Pancreas (tissue), 10 donors: ENCODE results near the gene FH. TPM values are rescaled to one million over a fixed set of nuclear protein-coding genes. Genes with fewer than 3 reads are reported as not detected.

ENCODE experiments used
- ATAC-seq, 4 donors: fragments of 200-7000 bp; cut with Tn5 transposase; one replicate each; pipeline versions ENCODE4 v1.8.0 to v1.9.1; 2020; ENCODE audit warnings: mild to moderate bottlenecking in 4 of 4, moderate library complexity in 4 of 4
- DNase-seq, 6 donors: peaks; one replicate each; pipeline ENCODE4 v3.0.0-alpha.2; 2020
- FAIRE-seq: peaks from 2 replicates; lab custom pipeline; 2012; peaks lifted over from hg19 to GRCh38; lab: Jason Lieb, UNC
- H3K27ac ChIP-seq, 4 donors: fragments of 200-600 bp; sonication (generic); 1 replicate in 3 of 4; 2 replicates in 1 of 4; pipeline versions ENCODE4 v1.5.0 to v1.8.0; 2020
- H3K27me3 ChIP-seq, 4 donors: fragments of 200-600 bp; one replicate each; pipeline ENCODE4 v1.8.0; 2021
- H3K36me3 ChIP-seq, 3 donors: fragments of 200-600 bp; sonication (generic) in 1 of 3; one replicate each; pipeline versions ENCODE4 v1.5.0 to v1.8.0; 2020 to 2021
- H3K4me1 ChIP-seq, 3 donors: fragments of 200-600 bp; one replicate each; pipeline ENCODE4 v1.8.0; 2021
- H3K4me3 ChIP-seq, 4 donors: fragments of 200-600 bp; sonication (generic) in 2 of 4; one replicate each; pipeline versions ENCODE4 v1.5.0 to v1.8.0; 2020 to 2021
- H3K9me3 ChIP-seq, 4 donors: fragments of 200-600 bp; one replicate each; pipeline ENCODE4 v1.8.0; 2021
- CTCF ChIP-seq, 4 donors: fragments of 200-600 bp; sonication (generic) in 3 of 4; IDR thresholded peaks; one replicate each; pipeline versions ENCODE4 v1.5.0 to v1.8.0; 2021; ENCODE audit warnings: antibody characterized with exemption in 4 of 4
- WGBS, 2 donors: extraction: QIAGEN DNeasy Blood & Tissue Kit; methylation state at CpG; one replicate each; pipeline ENCODE4 v1.1.7; 2013; 5-methylcytosine and 5-hydroxymethylcytosine counted together
- intact Hi-C, 3 donors: fragments of 100-400 bp; cut with DNase I; formaldehyde crosslinking; loops; one replicate each; pipeline versions ENCODE4 v1.11.1 to v1.14.2; 2022
- polyA plus RNA-seq, 2 donors: library from polyadenylated mRNA; stranded (reverse); fragments of 200-250 nt; gene quantifications; one replicate each; pipeline ENCODE4 v1.2.3, GENCODE V29; 2013
- total RNA-seq, 6 donors: library from RNA; stranded (reverse); fragmentation: NEBNext Ultra II Directional in 4 of 6; extraction: Animal tissue kit (Norgen Biotek cat#: 25700) in 4 of 6; gene quantifications; one replicate each; pipeline versions ENCODE4 v1.2.1 to v1.2.4, GENCODE V29; 2021 to 2023
- donor health status: healthy with polysubstance abuse.
- donor health status: DM: no; HTN: no; CAD: no; lungs with moderate emphysema.
- donor health status: DM: no; HTN: no; CAD: no.
- donor health status: control.
- donor health status: control.
- donor health status: Bipolar disorder and iron deficiency.
- donor health status: DM: yes; HTN: yes; CAD: no.
- donor health status: DM: no; HTN: no; CAD: no.
- donor health status: DM: no; HTN: no; CAD: no.
- donor health status: DM: yes; HTN: yes; CAD: no.

Gene FH
- total and polyA plus RNA-seq, 8 donors: 15.1 to 33.5 (median 23.3) TPM

DNA sequence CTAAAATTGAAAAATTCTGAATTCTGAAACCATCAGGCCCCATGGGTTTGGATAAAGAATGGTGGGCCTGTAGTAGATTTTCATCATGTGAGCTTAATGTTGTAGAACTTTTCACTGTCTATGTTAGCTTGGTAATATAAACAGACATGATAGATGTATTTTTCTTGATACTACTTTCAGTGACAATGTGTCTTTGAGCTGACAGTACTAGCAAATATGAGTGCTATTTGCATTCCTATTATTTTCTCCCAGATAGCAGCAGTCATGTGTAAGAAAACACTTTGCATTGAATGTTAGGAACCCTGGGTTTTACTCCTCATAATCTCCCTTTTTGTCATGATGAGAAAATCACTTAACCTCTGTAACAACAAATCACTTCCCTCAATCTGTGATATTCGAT lies 30.8 kb upstream of the FH start:
- no peaks in the 10 kb centered on the region for H3K4me1 ChIP-seq
- no peak for FAIRE-seq
- H3K27ac ChIP-seq: no peak overlapping the region
- H3K9me3 ChIP-seq: no peaks in the 10 kb centered on the region
- no peaks in the 10 kb centered on the region for H3K27me3 ChIP-seq
- DNase-seq: no peak
- 43 to 44% methylated on average over 1 of the region's 1 CpG for WGBS, 2 donors
- ATAC-seq: no peak
- H3K4me3 ChIP-seq: no peak overlapping the region
- intact Hi-C loops: no loop called here
- H3K36me3 ChIP-seq: no peaks in the 10 kb centered on the region
- no peak for TF ChIP-seq CTCF (IDR thresholded peaks at IDR 0.05)

DNA sequence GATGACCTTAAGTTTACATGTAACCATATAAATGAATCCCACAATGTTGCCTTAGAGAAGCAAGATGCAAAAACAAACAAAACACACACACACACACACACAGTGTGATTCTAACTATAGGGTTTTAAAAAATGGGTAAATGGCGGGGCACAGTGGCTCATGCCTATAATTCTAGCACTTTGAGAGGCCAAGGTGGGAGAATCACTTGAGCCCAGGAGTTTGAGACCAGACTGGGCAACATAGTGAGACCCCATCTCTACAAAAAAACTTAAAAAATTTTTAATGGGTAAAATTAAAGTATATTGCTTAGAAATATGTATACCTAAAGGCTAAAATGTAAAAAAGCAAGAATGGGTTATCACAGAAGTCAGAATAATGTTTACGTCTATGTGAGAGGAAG lies 28.5 kb upstream of the FH start:
- H3K27ac ChIP-seq: no peak overlapping the region
- 37 to 74% methylated on average over 2 of the region's 2 CpGs for WGBS, 2 donors
- H3K9me3 ChIP-seq: no peaks in the 10 kb centered on the region
- DNase-seq: no peak
- intact Hi-C loops: no loop called here
- FAIRE-seq: no peak
- H3K27me3 ChIP-seq: no peaks in the 10 kb centered on the region
- no peak for TF ChIP-seq CTCF (IDR thresholded peaks at IDR 0.05)
- no peaks in the 10 kb centered on the region for H3K36me3 ChIP-seq
- no peaks in the 10 kb centered on the region for H3K4me1 ChIP-seq
- H3K4me3 ChIP-seq: no peak overlapping the region
- no peak for ATAC-seq

DNA sequence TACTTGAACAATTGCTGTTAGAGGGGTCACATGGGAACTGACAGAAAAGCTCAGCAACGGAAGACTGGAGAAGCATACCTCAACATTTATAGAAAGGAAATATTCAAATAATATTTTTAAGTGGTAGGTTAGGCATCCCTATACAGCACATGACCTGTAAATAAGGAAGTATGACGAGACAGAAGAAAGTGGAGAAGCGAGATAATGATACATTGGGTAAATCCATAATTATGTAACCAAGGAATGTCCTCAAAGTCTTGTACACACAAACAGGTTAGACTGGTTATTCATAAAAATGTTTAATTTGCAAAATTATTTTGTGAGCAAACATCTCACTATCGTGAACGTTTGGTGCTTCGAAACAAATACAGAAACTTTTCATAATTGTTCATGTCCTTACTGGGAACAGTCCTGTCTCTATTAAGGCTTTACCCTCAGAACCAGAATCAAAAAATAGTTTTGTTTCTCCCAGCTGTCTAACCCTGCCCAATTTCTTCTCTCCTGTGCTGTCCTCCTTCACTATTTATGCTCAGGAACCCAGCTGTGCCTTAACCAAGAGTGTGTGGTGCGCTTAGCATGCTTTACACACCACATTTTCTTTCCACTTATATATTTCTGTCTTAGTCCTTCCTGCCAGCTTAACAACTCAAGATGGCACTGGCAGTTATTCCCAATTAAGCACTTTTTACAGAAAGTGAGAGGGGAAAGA lies 22.8 kb upstream of the FH start:
- ATAC-seq: peak in 3 of 4 donors; percentile 67 to 79 (median 76)
- intact Hi-C loops: no loop called here
- H3K4me3 ChIP-seq: no peak overlapping the region
- peak overlapping the region in 1 of 4 donors; percentile 48 for H3K27ac ChIP-seq
- H3K9me3 ChIP-seq: no peaks in the 10 kb centered on the region
- TF ChIP-seq CTCF (IDR thresholded peaks at IDR 0.05): no peak
- DNase-seq: no peak
- no peaks in the 10 kb centered on the region for H3K36me3 ChIP-seq
- FAIRE-seq: no peak
- WGBS, 2 donors: 25 to 33% methylated on average over 7 of the region's 7 CpGs
- H3K4me1 ChIP-seq: peaks cover 3 to 11% (median 11%) of the 10 kb centered on the region in 3 donors
- H3K27me3 ChIP-seq: no peaks in the 10 kb centered on the region

- Histone ChIP-seq H3K27ac (no peak overlapping the region), H3K9me3 (no peaks in the 10 kb centered on the region), H3K36me3 (no peaks in the 10 kb centered on the region), H3K4me1 (peaks cover 0 to 3% (median 2%) of the 10 kb centered on the region in 3 donors), H3K27me3 (no peaks in the 10 kb centered on the region), H3K4me3 (no peak overlapping the region)
- FAIRE-seq: no peak
- no peak for ATAC-seq
- intact Hi-C loops: loop anchor here in 1 of 3 donors (10.0 kb wide), 1 partner anchor 88 kb away; no protein-coding TSS in a partner anchor
- TF ChIP-seq CTCF (IDR thresholded peaks at IDR 0.05): no peak
- DNase-seq: no peak
- WGBS, 2 donors: 53 to 73% methylated on average over 2 of the region's 2 CpGs
Observed at GRCh38 chr1:241536969-241537368, 17.4 kb upstream of the FH start.

DNA sequence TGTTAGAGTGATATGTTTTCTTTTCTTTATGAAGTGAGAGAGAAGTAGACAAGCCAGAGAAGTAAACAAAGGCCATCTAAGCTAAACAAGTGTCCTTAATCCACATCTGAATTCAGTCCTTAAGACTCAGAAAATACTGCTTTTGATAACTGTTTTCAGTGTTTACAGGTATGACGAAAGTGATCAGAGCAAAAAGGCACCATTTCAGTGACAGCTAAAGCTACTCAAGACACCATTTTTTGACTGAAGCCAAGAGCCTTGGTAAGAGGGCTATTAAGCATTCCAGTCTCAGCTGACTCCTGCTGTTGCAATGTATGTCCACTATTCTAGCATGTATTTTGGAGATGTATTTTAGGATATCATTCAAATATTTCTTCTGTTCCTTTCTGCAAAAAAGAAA lies 16.7 kb upstream of the FH start:
- intact Hi-C loops: loop anchor here in 1 of 3 donors (10.0 kb wide), 1 partner anchor 88 kb away; no protein-coding TSS in a partner anchor
- Histone ChIP-seq H3K4me3 (no peak overlapping the region), H3K4me1 (no peaks in the 10 kb centered on the region), H3K36me3 (no peaks in the 10 kb centered on the region), H3K27ac (no peak overlapping the region), H3K9me3 (no peaks in the 10 kb centered on the region), H3K27me3 (no peaks in the 10 kb centered on the region)
- FAIRE-seq: no peak
- no peak for TF ChIP-seq CTCF (IDR thresholded peaks at IDR 0.05)
- ATAC-seq: no peak
- 60 to 81% methylated on average over 1 of the region's 1 CpG for WGBS, 2 donors
- DNase-seq: no peak
